SK-N-MC (cell line): Measurements from ENCODE around the gene CATSPER4.

Experiments
- DNase-seq: peaks from one replicate; pipeline ENCODE4 v3.0.0-alpha.2; 2011; ENCODE audit warnings: low read depth, low spot score
- H3K27ac ChIP-seq: fragments of 200-600 bp; sonication (generic); 2 replicates; pipeline ENCODE4 v1.5.1; 2016; ENCODE audit warnings: mixed run types
- H3K36me3 ChIP-seq: fragments of 200-600 bp; sonication (generic); 2 replicates; pipeline ENCODE4 v1.6.1; 2017; ENCODE audit warnings: antibody characterized with exemption, low read length, mixed read lengths; ENCODE audit not compliant: insufficient read depth
- H3K4me3 ChIP-seq: fragments of 200-600 bp; sonication (generic); 2 replicates; pipeline ENCODE4 v1.5.1; 2016
- H3K9ac ChIP-seq: fragments of 200-600 bp; sonication (generic); 2 replicates; pipeline ENCODE4 v1.8.0; 2017; ENCODE audit warnings: mixed run types, mixed read lengths; ENCODE audit not compliant: insufficient read length
- H3K9me3 ChIP-seq: fragments of 200-600 bp; sonication (generic); 2 replicates; pipeline ENCODE4 v1.6.1; 2017; ENCODE audit warnings: low read depth, mild to moderate bottlenecking, antibody characterized with exemption, low read length, moderate library complexity, mixed read lengths
- EZH2 ChIP-seq: fragments of 200-600 bp; sonication (generic); IDR thresholded peaks from one replicate; pipeline ENCODE4 v1.6.1; 2017; ENCODE audit warnings: antibody characterized with exemption
- FOXP2 ChIP-seq: optimal IDR thresholded peaks from 2 replicates; pipeline ENCODE3; 2011; ENCODE audit warnings: mild to moderate bottlenecking, moderate library complexity; ENCODE audit not compliant: insufficient read depth; ENCODE audit errors: extremely low read length, control extremely low read depth
- POLR2AphosphoS5 ChIP-seq: IDR thresholded peaks from 2 replicates; pipeline ENCODE4 v1.6.1; 2012; ENCODE audit warnings: mild to moderate bottlenecking, low read depth, low read length, borderline replicate concordance

The CATSPER4 gene

GRCh38 chr1:26156285-26157038, 33.9 kb upstream of the CATSPER4 start:
- Histone ChIP-seq H3K4me3 (peak overlapping the region; percentile 28; the same call in 1 of the 2 replicates), H3K27ac (no peak overlapping the region), H3K9ac (no peak overlapping the region), H3K36me3 (no peaks in the 10 kb centered on the region), H3K9me3 (no peaks in the 10 kb centered on the region)
- TF ChIP-seq EZH2 (no peak), FOXP2 (no peak), POLR2AphosphoS5 (no peak)
- DNase-seq: no peak

- Histone ChIP-seq H3K27ac (no peak overlapping the region), H3K9ac (no peak overlapping the region), H3K36me3 (no peaks in the 10 kb centered on the region), H3K4me3 (no peak overlapping the region), H3K9me3 (no peaks in the 10 kb centered on the region)
- TF ChIP-seq POLR2AphosphoS5: no peak
- no peak for TF ChIP-seq EZH2
- TF ChIP-seq FOXP2: no peak
- DNase-seq: no peak
These were observed 32.0 kb upstream of the CATSPER4 start for GRCh38 chr1:26158271-26158907.

DNA sequence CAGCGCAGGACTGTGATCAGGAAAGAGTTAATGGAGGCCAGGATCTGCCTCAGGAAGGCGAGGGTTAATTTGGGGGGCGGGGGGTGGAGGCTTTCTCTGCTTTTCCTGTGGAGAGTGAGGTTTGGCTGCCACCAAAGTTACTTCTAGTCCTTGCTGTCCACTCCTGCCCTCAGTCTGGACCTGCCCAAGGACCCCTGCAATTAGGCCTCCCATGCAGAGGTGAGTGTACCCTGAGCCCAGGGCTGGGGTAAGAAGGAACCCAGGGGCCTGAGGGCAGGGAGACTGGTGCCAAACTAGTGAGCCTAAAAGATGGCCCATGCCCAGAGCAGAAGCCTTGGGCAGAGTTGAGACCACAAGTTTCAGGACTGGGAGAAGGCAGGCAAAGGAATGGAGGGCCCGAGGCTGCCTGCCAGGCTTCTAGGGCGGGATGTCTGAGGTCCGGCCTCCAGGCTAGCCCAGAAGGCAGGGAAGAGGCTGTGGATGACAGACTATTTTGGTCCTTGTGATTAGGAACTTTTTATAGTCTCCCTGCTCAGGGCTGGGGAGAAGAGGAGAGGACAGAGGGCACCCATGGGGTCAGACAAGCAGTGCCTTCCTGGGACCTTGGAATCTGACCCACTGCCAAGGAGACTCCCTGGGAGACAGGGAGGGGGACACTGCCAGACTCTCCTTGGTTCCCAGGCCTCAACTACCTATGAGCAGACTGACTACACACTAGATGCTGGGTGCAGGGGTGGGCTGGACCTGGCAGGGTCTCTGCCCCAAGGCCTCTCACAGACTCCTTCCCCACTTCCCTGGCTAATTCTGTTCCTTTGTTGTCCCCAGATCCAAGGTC, 31.3 kb upstream of the CATSPER4 start, which contains the start of gene FAM110D:
FAM110D (plus strand) TSS at position 172 of the 835 bp plus-strand sequence. CDS start 2,213 bp downstream, outside the sequence.
- Histone ChIP-seq H3K9me3 (no peaks in the 10 kb centered on the region), H3K36me3 (no peaks in the 10 kb centered on the region), H3K27ac (no peak within 1 kb of the TSS), H3K4me3 (no peak within 1 kb of the TSS), H3K9ac (no peak within 1 kb of the TSS)
- TF ChIP-seq FOXP2 (no peak), EZH2 (no peak), POLR2AphosphoS5 (no peak)
- no peak for DNase-seq

DNA sequence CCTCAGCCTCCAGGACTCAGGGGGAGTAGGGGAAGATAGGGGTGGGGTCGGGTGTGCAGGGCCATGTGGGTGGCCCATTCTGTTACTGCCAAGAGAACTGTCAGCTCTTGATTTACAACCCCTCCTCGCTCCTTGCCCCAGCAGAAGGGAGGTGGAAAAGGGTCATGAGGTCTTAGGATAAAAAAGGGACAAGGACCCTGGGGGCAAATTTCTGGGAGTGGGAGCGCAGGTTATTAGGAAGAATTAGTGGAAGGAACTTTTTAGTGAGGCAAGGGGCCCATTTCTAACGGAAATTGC, 30.7 kb upstream of the CATSPER4 start:
- no peak overlapping the region for H3K9ac ChIP-seq
- no peak overlapping the region for H3K4me3 ChIP-seq
- TF ChIP-seq FOXP2: no peak
- no peak for TF ChIP-seq POLR2AphosphoS5
- no peak for TF ChIP-seq EZH2
- H3K9me3 ChIP-seq: no peaks in the 10 kb centered on the region
- no peak for DNase-seq
- no peak overlapping the region for H3K27ac ChIP-seq
- no peaks in the 10 kb centered on the region for H3K36me3 ChIP-seq

- Histone ChIP-seq H3K9ac (no peak overlapping the region), H3K9me3 (no peaks in the 10 kb centered on the region), H3K36me3 (no peaks in the 10 kb centered on the region), H3K27ac (no peak overlapping the region), H3K4me3 (no peak overlapping the region)
- TF ChIP-seq POLR2AphosphoS5: no peak
- DNase-seq: no peak
These were observed 29.6 kb upstream of the CATSPER4 start for GRCh38 chr1:26160527-26161414.

DNA sequence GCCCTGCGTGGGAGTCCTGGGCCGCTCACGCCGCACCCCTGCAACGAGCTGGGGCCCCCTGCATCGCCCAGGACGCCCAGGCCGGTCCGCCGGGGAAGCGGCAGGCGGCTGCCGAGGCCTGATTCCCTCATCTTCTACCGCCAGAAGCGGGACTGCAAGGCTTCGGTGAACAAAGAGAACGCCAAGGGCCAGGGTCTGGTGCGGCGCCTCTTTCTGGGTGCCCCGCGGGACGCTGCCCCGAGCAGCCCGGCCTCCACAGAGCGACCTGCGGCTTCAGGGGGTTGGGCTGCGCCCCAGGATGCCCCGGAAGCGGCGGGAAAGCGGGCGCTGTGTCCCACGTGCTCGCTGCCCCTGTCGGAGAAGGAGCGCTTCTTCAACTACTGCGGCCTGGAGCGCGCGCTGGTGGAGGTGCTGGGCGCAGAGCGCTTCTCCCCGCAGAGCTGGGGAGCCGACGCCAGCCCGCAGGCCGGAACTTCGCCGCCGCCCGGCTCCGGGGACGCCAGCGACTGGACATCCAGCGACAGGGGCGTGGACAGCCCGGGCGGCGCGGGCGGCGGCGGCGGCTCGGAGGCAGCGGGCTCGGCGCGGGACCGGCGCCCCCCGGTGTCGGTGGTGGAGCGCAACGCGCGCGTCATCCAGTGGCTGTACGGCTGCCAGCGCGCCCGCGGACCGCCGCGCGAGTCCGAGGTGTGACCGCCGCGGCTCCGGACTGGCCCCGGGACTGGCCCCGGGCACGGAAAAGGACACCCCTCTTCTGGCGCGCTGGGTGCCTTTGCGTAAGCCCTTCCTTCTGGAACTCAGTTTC, 28.8 kb upstream of the CATSPER4 start:
- Histone ChIP-seq H3K9me3 (no peaks in the 10 kb centered on the region), H3K36me3 (no peaks in the 10 kb centered on the region), H3K27ac (no peak overlapping the region), H3K9ac (no peak overlapping the region), H3K4me3 (no peak overlapping the region)
- DNase-seq: no peak
- TF ChIP-seq POLR2AphosphoS5 (no peak), FOXP2 (no peak), EZH2 (no peak)

DNA sequence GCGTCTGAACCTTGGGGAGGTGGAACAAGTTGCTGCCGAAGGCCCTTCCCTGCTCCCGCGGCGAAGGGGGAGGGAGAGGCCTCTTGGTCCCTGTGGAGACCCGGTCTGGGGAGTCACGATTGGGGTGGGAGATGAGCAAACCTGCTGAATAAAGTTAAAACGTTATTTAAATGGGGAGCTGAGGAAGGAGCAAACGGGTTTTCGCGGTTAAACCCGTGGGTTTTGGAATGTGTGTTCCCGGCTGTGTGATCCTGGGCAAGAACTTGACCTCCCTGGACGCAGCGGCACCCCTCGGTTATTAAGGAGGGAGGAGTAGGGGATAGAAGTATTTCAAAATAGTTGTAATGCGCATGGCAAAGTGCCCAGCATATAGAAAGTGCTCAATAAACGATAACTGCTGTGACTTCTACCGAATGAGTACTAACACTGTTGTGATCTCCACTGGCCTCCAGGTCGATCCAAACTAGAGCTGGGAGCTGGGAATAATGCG, 28.1 kb upstream of the CATSPER4 start:
- no peak overlapping the region for H3K4me3 ChIP-seq
- no peak for TF ChIP-seq FOXP2
- no peak for TF ChIP-seq POLR2AphosphoS5
- no peak for TF ChIP-seq EZH2
- H3K9ac ChIP-seq: no peak overlapping the region
- no peaks in the 10 kb centered on the region for H3K36me3 ChIP-seq
- no peak overlapping the region for H3K27ac ChIP-seq
- no peaks in the 10 kb centered on the region for H3K9me3 ChIP-seq
- DNase-seq: no peak
